ENCODE data around the gene ADAMTS10. TPM values are rescaled to one million over a fixed set of nuclear protein-coding genes. Genes with fewer than 3 reads are reported as not detected.

ADAMTS10 gene
- total RNA-seq, 3 donors from 2014 or later = 23.4 to 68.2 (median 48.2) TPM

DNA sequence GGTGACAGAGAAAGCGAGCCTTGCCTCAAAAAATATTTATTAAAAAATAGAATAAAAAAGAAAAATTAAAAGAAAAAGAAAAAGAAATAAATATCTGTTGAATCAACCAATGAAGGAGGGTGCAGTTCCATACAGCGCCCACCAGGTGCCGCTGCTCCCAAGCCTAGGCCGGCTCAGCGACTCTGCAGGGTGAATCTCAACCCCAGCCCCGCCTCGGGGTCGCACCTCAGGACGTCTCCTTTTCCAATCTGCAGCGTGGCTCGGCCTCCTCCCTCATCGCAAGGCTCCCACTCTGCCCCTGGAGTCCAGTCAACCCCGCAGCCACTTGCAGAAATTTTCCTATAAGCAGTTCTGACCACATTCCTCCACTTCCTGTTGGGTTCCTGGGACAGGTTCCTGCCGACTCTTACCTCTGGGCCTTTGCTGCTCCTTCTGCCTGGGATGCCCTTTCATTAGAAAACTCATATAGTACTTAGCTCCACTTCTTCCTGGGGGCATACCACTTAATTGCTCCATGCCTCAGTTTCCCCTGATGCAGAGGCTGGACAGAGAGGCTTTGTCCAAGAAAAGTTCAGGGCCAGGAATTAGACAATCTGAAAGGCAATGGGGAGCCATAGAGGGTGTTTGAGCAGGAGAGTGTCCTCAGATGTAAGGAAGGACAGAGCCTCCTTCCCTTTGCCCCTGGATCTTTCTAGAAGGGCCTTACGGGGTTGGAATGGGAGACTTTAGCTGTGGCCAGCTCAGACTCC, 44.2 kb upstream of the ADAMTS10 start:
- Histone ChIP-seq H3K27ac (no peak overlapping the region), H3K9me3 (no peaks in the 10 kb centered on the region), H3K36me3 (no peaks in the 10 kb centered on the region), H3K27me3 (peaks cover 0 to 21% of the 10 kb centered on the region in 2 donors), H3K4me3 (no peak overlapping the region), H3K4me1 (no peaks in the 10 kb centered on the region)
- DNase-seq (ENCODE audit: low spot score in 2 of 2) = no peak
- intact Hi-C loops (cut with DNase I; ENCODE audit: low total_unique reads) = no loop called here
- TF ChIP-seq, protein P1, sequence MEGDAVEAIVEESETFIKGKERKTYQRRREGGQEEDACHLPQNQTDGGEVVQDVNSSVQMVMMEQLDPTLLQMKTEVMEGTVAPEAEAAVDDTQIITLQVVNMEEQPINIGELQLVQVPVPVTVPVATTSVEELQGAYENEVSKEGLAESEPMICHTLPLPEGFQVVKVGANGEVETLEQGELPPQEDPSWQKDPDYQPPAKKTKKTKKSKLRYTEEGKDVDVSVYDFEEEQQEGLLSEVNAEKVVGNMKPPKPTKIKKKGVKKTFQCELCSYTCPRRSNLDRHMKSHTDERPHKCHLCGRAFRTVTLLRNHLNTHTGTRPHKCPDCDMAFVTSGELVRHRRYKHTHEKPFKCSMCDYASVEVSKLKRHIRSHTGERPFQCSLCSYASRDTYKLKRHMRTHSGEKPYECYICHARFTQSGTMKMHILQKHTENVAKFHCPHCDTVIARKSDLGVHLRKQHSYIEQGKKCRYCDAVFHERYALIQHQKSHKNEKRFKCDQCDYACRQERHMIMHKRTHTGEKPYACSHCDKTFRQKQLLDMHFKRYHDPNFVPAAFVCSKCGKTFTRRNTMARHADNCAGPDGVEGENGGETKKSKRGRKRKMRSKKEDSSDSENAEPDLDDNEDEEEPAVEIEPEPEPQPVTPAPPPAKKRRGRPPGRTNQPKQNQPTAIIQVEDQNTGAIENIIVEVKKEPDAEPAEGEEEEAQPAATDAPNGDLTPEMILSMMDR (IDR thresholded peaks at IDR 0.05) = peak; percentile 78 to 93 (median 87)
- TF ChIP-seq POLR2A (IDR thresholded peaks at IDR 0.05) = no peak
- no peak for TF ChIP-seq POLR2AphosphoS5 (IDR thresholded peaks at IDR 0.05)

DNA sequence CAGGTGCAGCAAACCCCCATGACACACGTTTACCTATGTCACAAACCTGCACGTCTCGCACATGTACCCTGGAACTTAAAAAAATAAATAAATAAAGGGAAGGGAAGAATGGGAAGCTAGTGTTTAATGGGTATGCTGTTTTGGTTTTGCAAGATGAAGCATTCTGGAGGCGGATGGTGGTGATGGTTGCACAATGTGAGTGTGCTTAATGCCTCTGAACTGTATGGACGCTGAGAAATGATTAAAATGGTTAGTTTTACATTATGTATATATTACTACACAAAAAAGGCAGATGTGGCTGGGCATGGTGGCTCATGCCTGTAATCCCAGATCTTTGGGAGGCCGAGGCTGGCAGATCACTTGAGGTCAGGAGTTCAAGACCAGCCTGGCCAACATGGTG, 37.7 kb upstream of the ADAMTS10 start:
- peaks cover 0 to 16% of the 10 kb centered on the region in 2 donors for H3K27me3 ChIP-seq
- no peak overlapping the region for H3K27ac ChIP-seq
- no peaks in the 10 kb centered on the region for H3K36me3 ChIP-seq
- H3K4me3 ChIP-seq = no peak overlapping the region
- no peaks in the 10 kb centered on the region for H3K4me1 ChIP-seq
- TF ChIP-seq, protein P1 (IDR thresholded peaks at IDR 0.05) = no peak
- TF ChIP-seq POLR2AphosphoS5 (IDR thresholded peaks at IDR 0.05) (no peak), POLR2A (IDR thresholded peaks at IDR 0.05) (no peak)
- no peaks in the 10 kb centered on the region for H3K9me3 ChIP-seq
- DNase-seq (ENCODE audit: low spot score in 2 of 2) = no peak
- intact Hi-C loops (cut with DNase I; ENCODE audit: low total_unique reads) = no loop called here

DNA sequence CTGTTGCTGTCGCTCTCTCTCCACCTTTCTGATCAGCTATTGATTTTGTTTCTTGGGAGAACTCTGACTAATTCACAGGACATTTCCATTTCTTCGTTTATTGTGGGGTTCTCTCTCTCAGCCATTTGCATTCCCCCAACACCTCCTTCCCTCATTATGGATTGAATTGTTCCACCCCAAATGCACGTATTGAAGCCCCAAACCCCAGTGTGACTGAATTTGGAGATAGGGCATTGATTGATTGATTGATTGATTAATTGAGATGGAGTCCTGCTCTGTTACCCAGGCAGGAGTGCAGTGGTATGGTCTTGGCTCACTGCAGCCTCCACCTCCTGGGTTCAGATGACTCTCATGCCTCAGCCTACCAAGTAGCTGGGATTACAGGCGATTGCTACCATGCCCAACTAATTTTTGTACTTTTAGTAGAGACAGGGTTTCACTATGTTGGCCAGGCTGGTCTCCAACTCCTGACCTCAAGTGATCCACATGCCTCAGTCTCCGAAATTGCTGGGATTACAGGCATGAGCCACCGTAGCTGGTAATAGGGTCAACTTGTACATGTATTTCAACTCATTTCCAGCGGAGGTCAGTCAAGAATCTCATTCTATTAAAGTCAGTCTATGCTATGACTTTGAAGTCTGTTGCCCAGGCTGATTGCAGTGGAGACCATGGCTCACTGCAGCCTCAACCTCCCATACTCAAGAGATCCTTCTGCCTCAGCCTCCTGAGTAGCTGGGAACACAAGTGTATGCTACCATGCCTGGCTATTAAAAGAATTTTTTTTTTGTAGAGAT, 33.5 kb upstream of the ADAMTS10 start:
- no peaks in the 10 kb centered on the region for H3K36me3 ChIP-seq
- H3K4me1 ChIP-seq = no peaks in the 10 kb centered on the region
- intact Hi-C loops (cut with DNase I; ENCODE audit: low total_unique reads) = no loop called here
- peaks cover 0 to 13% of the 10 kb centered on the region in 2 donors for H3K27me3 ChIP-seq
- no peak for TF ChIP-seq POLR2AphosphoS5 (IDR thresholded peaks at IDR 0.05)
- TF ChIP-seq, protein P1 (IDR thresholded peaks at IDR 0.05) = no peak
- TF ChIP-seq POLR2A (IDR thresholded peaks at IDR 0.05) = no peak
- no peak for DNase-seq (ENCODE audit: low spot score in 2 of 2)
- no peak overlapping the region for H3K27ac ChIP-seq
- H3K9me3 ChIP-seq = peaks cover 3 to 6% of the 10 kb centered on the region in 2 donors
- H3K4me3 ChIP-seq = no peak overlapping the region

DNA sequence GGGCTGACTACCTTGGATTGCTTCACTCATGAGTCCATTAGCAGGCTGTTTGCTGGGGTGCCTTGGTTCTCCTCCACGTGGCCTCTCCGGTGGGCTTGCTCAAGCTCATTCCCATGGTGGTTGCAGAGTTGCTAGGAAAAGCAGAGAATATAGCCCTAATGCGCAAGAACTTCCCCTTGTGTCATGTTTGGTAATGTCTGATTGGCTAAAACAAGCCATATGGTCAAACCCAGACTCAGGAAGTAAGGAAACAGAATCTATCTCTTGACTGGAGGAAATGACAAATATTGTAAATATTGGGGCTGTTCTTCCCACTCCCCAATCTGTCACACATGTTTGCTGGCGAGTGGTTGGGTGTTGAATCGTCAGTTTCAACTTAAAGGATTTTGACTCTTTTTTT, 32.0 kb upstream of the ADAMTS10 start:
- Histone ChIP-seq H3K27ac (no peak overlapping the region), H3K9me3 (peaks cover 3 to 6% of the 10 kb centered on the region in 2 donors), H3K4me3 (no peak overlapping the region), H3K36me3 (no peaks in the 10 kb centered on the region), H3K4me1 (no peaks in the 10 kb centered on the region), H3K27me3 (peaks cover 0 to 13% of the 10 kb centered on the region in 2 donors)
- DNase-seq (ENCODE audit: low spot score in 2 of 2) = no peak
- TF ChIP-seq POLR2AphosphoS5 (IDR thresholded peaks at IDR 0.05) (no peak), POLR2A (IDR thresholded peaks at IDR 0.05) (no peak)
- TF ChIP-seq, protein P1 (IDR thresholded peaks at IDR 0.05) = no peak
- intact Hi-C loops (cut with DNase I; ENCODE audit: low total_unique reads) = no loop called here
